PC-3 (cell line): Measurements from ENCODE around the gene SLFNL1. TPM values are rescaled to one million over a fixed set of nuclear protein-coding genes. Genes with fewer than 3 reads are reported as not detected.

Experiments
- ATAC-seq: fragments of 200-7000 bp; cut with Tn5 transposase; 2 replicates; pipeline ENCODE4 v1.9.1; 2020; ENCODE audit warnings: mild to moderate bottlenecking, moderate library complexity
- BruUV-seq: library from RNA; stranded (reverse); fragments of 400-500 nt; replicated peaks from 2 replicates; lab custom pipeline; 2021; lab: Mats Ljungman, UMichigan
- CTCF ChIA-PET: fragments of 300-600 bp; sonication (Branson Sonifier 250); formaldehyde crosslinking; loops from one replicate; lab custom pipeline; 2022; ENCODE audit warnings: antibody characterized with exemption; lab: Charles Lee
- POLR2A ChIA-PET: fragments of 300-600 bp; sonication (Branson Sonifier 250); formaldehyde crosslinking; loops from one replicate; lab custom pipeline; 2022; ENCODE audit warnings: antibody characterized with exemption; ENCODE audit not compliant: unreplicated experiment; lab: Charles Lee
- DNase-seq: peaks from one replicate; pipeline ENCODE4 v3.0.0-alpha.2; 2015
- H2AFZ ChIP-seq: fragments of 300-600 bp; sonication (generic); 2 replicates; pipeline ENCODE4 v1.6.0; 2016; ENCODE audit warnings: antibody characterized with exemption, low read length
- H3F3A ChIP-seq: fragments of 300-600 bp; sonication (generic); one replicate; pipeline ENCODE4 v1.6.0; 2017; ENCODE audit warnings: antibody characterized with exemption, low read length, control low read depth, mild to moderate bottlenecking; ENCODE audit not compliant: unreplicated experiment
- H3K27ac ChIP-seq: fragments of 300-600 bp; sonication (generic); 2 replicates; pipeline ENCODE4 v1.5.1; 2016; ENCODE audit warnings: mild to moderate bottlenecking, low read length
- H3K27me3 ChIP-seq: fragments of 300-600 bp; sonication (generic); 2 replicates; pipeline ENCODE4 v1.6.1; 2016; ENCODE audit warnings: low read length, mixed read lengths
- H3K36me3 ChIP-seq: fragments of 300-600 bp; sonication (generic); 2 replicates; pipeline ENCODE4 v1.6.1; 2016; ENCODE audit warnings: low read depth, mixed run types, low read length, mixed read lengths
- H3K4me1 ChIP-seq: fragments of 300-600 bp; sonication (generic); 2 replicates; pipeline ENCODE4 v1.5.1; 2016; ENCODE audit warnings: low read length; ENCODE audit not compliant: insufficient read depth
- H3K4me2 ChIP-seq: fragments of 300-600 bp; sonication (generic); 2 replicates; pipeline ENCODE4 v1.6.0; 2016; ENCODE audit warnings: low read length
- H3K4me3 ChIP-seq: fragments of 300-600 bp; sonication (generic); 2 replicates; pipeline ENCODE4 v1.5.1; 2016; ENCODE audit warnings: mild to moderate bottlenecking, low read length, mixed read lengths
- H3K79me2 ChIP-seq: fragments of 300-600 bp; sonication (generic); 2 replicates; pipeline ENCODE4 v1.6.1; 2017; ENCODE audit warnings: low read length, mixed read lengths
- H3K9ac ChIP-seq: fragments of 300-600 bp; sonication (generic); 2 replicates; pipeline ENCODE4 v1.6.0; 2016; ENCODE audit warnings: mild to moderate bottlenecking, low read length
- H3K9me2 ChIP-seq: fragments of 300-600 bp; sonication (generic); replicated peaks from 2 replicates; pipeline ENCODE4 v1.6.1; 2016; ENCODE audit warnings: mixed run types, low read length, mixed read lengths
- H3K9me3 ChIP-seq: fragments of 300-600 bp; sonication (generic); 2 replicates; pipeline ENCODE4 v1.6.1; 2016; ENCODE audit warnings: low read length, mixed read lengths
- H4K20me1 ChIP-seq: fragments of 300-600 bp; sonication (generic); 2 replicates; pipeline ENCODE4 v1.6.1; 2016; ENCODE audit warnings: low read length, mixed read lengths
- EZH2 ChIP-seq: fragments of 300-600 bp; sonication (generic); IDR thresholded peaks from one replicate; pipeline ENCODE4 v1.6.1; 2017; ENCODE audit warnings: antibody characterized with exemption, mild to moderate bottlenecking, low read length; ENCODE audit not compliant: unreplicated experiment
- EZH2phosphoT487 ChIP-seq: fragments of 300-600 bp; sonication (generic); IDR thresholded peaks from 2 replicates; pipeline ENCODE4 v1.6.1; 2018; ENCODE audit warnings: mild to moderate bottlenecking, antibody characterized with exemption, low read length, borderline replicate concordance
- intact Hi-C: fragments of 100-400 bp; cut with micrococcal nuclease; formaldehyde crosslinking; loops from 2 replicates; pipeline ENCODE4 v1.9.0; 2023
- total RNA-seq: library from RNA; depleted of rRNA; stranded (reverse); fragments of >200 nt; gene quantifications from 2 replicates; pipeline ENCODE4 v1.2.3, GENCODE V29; 2014
- TF ChIP-seq, protein P1 (sequence below): fragments of 300-600 bp; sonication (generic); conservative IDR thresholded peaks from 2 replicates; pipeline ENCODE4 v1.5.1; 2017; ENCODE audit warnings: antibody characterized with exemption, low read depth, mild to moderate bottlenecking, low read length

SLFNL1 gene
- total RNA-seq, 1 experiment from 2014 or later = 0.22 TPM

DNA sequence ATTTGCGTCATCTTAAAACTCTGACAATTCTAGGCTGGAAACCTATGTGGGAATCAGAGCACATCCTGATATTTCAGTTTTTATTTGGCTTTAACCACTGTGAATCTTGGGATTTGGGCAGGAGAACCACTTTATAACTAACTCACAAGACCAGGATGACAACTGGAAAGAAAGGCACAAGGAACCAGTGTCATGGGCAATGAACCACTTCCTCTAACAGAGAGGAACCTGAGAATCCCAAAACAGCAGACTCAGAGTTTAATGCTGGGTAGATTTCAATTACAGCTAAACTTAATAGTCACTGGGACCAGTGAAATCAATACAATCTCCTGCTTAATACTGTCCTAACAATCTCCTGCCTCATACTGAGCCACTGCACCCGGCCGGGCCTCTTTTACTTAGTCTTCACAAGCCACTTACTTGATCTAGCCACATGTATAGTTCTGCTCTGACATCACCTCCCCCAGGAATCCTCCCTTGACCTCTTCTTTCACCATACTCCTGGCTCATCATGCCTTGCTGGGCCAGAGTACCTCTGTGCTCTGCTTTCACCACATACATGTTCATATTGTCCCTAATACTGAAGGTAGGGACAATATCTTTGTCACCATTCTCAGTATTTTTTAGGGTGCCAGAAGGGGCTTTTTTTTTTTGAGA is 20.2 kb upstream of the SLFNL1 start:
- H3K4me1 ChIP-seq = no peaks in the 10 kb centered on the region
- POLR2A ChIA-PET = no interaction called here
- peaks cover 23% of the 10 kb centered on the region for H3K36me3 ChIP-seq

DNA sequence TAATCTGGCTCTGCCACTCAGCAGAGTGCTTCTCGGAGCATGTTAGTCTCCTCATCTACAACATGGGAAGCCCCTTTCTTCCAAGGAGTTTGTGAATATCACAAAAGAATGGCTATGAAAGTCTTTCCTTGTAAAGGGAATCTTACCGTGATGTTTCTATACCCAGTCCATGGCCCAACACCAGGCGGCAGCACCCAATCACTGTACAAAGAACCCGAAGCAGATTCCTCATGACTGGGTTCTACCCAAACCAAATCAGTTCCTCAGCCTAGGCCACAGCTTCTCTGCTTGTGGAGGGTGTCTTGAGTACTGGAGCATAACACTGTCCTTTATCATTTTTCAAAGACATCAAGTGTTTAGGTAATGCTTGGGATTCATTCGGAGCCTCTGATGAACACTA is 16.6 kb upstream of the SLFNL1 start:
- TF ChIP-seq, protein P1, sequence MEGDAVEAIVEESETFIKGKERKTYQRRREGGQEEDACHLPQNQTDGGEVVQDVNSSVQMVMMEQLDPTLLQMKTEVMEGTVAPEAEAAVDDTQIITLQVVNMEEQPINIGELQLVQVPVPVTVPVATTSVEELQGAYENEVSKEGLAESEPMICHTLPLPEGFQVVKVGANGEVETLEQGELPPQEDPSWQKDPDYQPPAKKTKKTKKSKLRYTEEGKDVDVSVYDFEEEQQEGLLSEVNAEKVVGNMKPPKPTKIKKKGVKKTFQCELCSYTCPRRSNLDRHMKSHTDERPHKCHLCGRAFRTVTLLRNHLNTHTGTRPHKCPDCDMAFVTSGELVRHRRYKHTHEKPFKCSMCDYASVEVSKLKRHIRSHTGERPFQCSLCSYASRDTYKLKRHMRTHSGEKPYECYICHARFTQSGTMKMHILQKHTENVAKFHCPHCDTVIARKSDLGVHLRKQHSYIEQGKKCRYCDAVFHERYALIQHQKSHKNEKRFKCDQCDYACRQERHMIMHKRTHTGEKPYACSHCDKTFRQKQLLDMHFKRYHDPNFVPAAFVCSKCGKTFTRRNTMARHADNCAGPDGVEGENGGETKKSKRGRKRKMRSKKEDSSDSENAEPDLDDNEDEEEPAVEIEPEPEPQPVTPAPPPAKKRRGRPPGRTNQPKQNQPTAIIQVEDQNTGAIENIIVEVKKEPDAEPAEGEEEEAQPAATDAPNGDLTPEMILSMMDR = no peak
- TF ChIP-seq EZH2 (no peak), EZH2phosphoT487 (no peak)
- Histone ChIP-seq H3F3A (no peaks in the 10 kb centered on the region), H3K4me2 (no peak overlapping the region), H3K79me2 (no peaks in the 10 kb centered on the region), H3K27ac (no peak overlapping the region), H3K36me3 (peaks cover 18% of the 10 kb centered on the region), H3K9ac (no peak overlapping the region), H3K9me2 (no peaks in the 10 kb centered on the region), H3K4me1 (no peaks in the 10 kb centered on the region), H4K20me1 (no peaks in the 10 kb centered on the region), H3K4me3 (no peak overlapping the region), H3K27me3 (no peaks in the 10 kb centered on the region), H2AFZ (no peak overlapping the region), H3K9me3 (no peaks in the 10 kb centered on the region)
- DNase-seq (no peak), ATAC-seq (no peak)
- no TSS peak for BruUV-seq
- ChIA-PET POLR2A (no interaction called here), CTCF (no interaction called here)
- intact Hi-C loops = loop anchor here (10.0 kb wide), 1 partner anchor 197 kb away; no protein-coding TSS in a partner anchor

More for the DNA sequence above, 20.2 kb upstream of the SLFNL1 start:
- CTCF ChIA-PET = no interaction called here
- no peaks in the 10 kb centered on the region for H3K9me3 ChIP-seq
- no peak for DNase-seq
- intact Hi-C loops = no loop called here
- BruUV-seq = no TSS peak
- H3K27ac ChIP-seq = no peak overlapping the region
- H3K4me2 ChIP-seq = no peak overlapping the region
- ATAC-seq = no peak
- no peaks in the 10 kb centered on the region for H3K79me2 ChIP-seq
- no peaks in the 10 kb centered on the region for H3F3A ChIP-seq
- no peak overlapping the region for H3K4me3 ChIP-seq
- no peaks in the 10 kb centered on the region for H3K27me3 ChIP-seq
- H2AFZ ChIP-seq = no peak overlapping the region
- H4K20me1 ChIP-seq = no peaks in the 10 kb centered on the region
- TF ChIP-seq EZH2phosphoT487 (no peak), EZH2 (no peak)
- TF ChIP-seq, protein P1 = no peak
- H3K9ac ChIP-seq = no peak overlapping the region
- H3K9me2 ChIP-seq = no peaks in the 10 kb centered on the region

GRCh38 chr1:41037116-41037903 is 15.8 kb upstream of the SLFNL1 start:
- POLR2A ChIA-PET = no interaction called here
- no TSS peak for BruUV-seq
- no peak overlapping the region for H3K27ac ChIP-seq
- no peaks in the 10 kb centered on the region for H3K9me3 ChIP-seq
- no peak overlapping the region for H3K4me2 ChIP-seq
- H3K4me3 ChIP-seq = no peak overlapping the region
- ATAC-seq (no peak), DNase-seq (no peak)
- H3K79me2 ChIP-seq = no peaks in the 10 kb centered on the region
- H3K4me1 ChIP-seq = no peaks in the 10 kb centered on the region
- no peaks in the 10 kb centered on the region for H3K27me3 ChIP-seq
- no peaks in the 10 kb centered on the region for H3F3A ChIP-seq
- H3K9me2 ChIP-seq = no peaks in the 10 kb centered on the region
- no peaks in the 10 kb centered on the region for H4K20me1 ChIP-seq
- H3K36me3 ChIP-seq = peaks cover 20% of the 10 kb centered on the region
- TF ChIP-seq, protein P1 = no peak
- TF ChIP-seq EZH2 (no peak), EZH2phosphoT487 (no peak)
- H2AFZ ChIP-seq = no peak overlapping the region
- intact Hi-C loops = loop anchor here (10.0 kb wide), 1 partner anchor 197 kb away; no protein-coding TSS in a partner anchor
- no peak overlapping the region for H3K9ac ChIP-seq
- CTCF ChIA-PET = no interaction called here
